Peyer's patch (tissue), 4 donors: Measurements from ENCODE around the gene TMEM63A. TPM values are rescaled to one million over a fixed set of nuclear protein-coding genes. Genes with fewer than 3 reads are reported as not detected.
"Not testable (repeated sequence)": the region's sequence is repeated elsewhere in the genome, so short reads cannot be mapped to it uniquely, and the experiment has no call there.

Experiments used
- DNase-seq, 3 donors: peaks; one replicate each; pipeline ENCODE4 v3.0.0-alpha.2; 2017 to 2019
- H3K27ac ChIP-seq, 4 donors: fragments of 200-600 bp; sonication (generic); one replicate each; pipeline ENCODE4 v1.5.1; 2016 to 2019
- H3K27me3 ChIP-seq, 2 donors: fragments of 200-600 bp; sonication (generic); one replicate each; pipeline ENCODE4 v1.5.1; 2019
- H3K36me3 ChIP-seq, 3 donors: fragments of 200-600 bp; sonication (generic); one replicate each; pipeline ENCODE4 v1.5.1; 2016 to 2019
- H3K4me1 ChIP-seq, 4 donors: fragments of 200-600 bp; sonication (generic); one replicate each; pipeline ENCODE4 v1.5.1; 2016 to 2019
- H3K4me3 ChIP-seq, 4 donors: fragments of 200-600 bp; sonication (generic); 1 replicate in 3 of 4; 2 replicates in 1 of 4; pipeline ENCODE4 v1.5.1; 2016 to 2019; ENCODE audit warnings: mild to moderate bottlenecking in 1 of 4
- H3K9me3 ChIP-seq, 4 donors: fragments of 200-600 bp; sonication (generic); one replicate each; pipeline ENCODE4 v1.5.1; 2016 to 2019; ENCODE audit warnings: mild to moderate bottlenecking in 1 of 4
- CTCF ChIP-seq, 6 experiments: fragments of 450-650 bp in 4 of 6; fragments of 200-600 bp in 2 of 6; sonication (generic) in 1 of 6; IDR thresholded peaks; one replicate each; pipeline ENCODE4 v1.5.1; 2017 to 2019; ENCODE audit warnings: antibody characterized with exemption in 6 of 6, mild to moderate bottlenecking in 3 of 6, moderate library complexity in 1 of 6
- POLR2A ChIP-seq, 2 donors: fragments of 450-650 bp; IDR thresholded peaks; one replicate each; pipeline ENCODE4 v1.5.1; 2017; ENCODE audit warnings: antibody characterized with exemption in 2 of 2, mild to moderate bottlenecking in 2 of 2, moderate library complexity in 2 of 2
- total RNA-seq, 4 donors: library from RNA; depleted of rRNA; stranded (reverse); fragments of >200 nt; gene quantifications; one replicate each; pipeline ENCODE4 v1.1.0, GENCODE V29; 2016

TMEM63A gene
- total RNA-seq, 4 donors from 2014 or later, result 77.8 to 339 (median 275) TPM

- H3K36me3 ChIP-seq, H3K27me3 ChIP-seq, H3K9me3 ChIP-seq: not testable (repeated sequence)
- peak in 1 of 3 donors; percentile 57 for DNase-seq
- Histone ChIP-seq H3K4me3 (peak overlapping the region; percentile 61 to 82 (median 74)), H3K4me1 (peaks cover 0 to 56% (median 8%) of the 10 kb centered on the region in 4 donors), H3K27ac (peak overlapping the region; percentile 54 to 86 (median 74))
- TF ChIP-seq CTCF (IDR thresholded peaks at IDR 0.05), result peak in 1 of 6 experiments; percentile 0
These were observed 71.3 kb downstream of the TMEM63A start for GRCh38 chr1:225810579-225811538.

- peak in 4 of 6 experiments; percentile 6 to 57 (median 42) for TF ChIP-seq CTCF (IDR thresholded peaks at IDR 0.05)
- TF ChIP-seq POLR2A (IDR thresholded peaks at IDR 0.05), result peak; percentile 85 to 93
- Histone ChIP-seq H3K27ac (peak within 1 kb of the TSS; percentile 54 to 86 (median 74)), H3K4me1 (peaks cover 0 to 50% (median 8%) of the 10 kb centered on the region in 4 donors), H3K4me3 (peak within 1 kb of the TSS; percentile 61 to 82 (median 74)), H3K27me3 (no peaks in the 10 kb centered on the region), H3K9me3 (no peaks in the 10 kb centered on the region), H3K36me3 (no peaks in the 10 kb centered on the region)
- DNase-seq, result peak; percentile 69 to 94 (median 94)
These were observed 72.2 kb downstream of the TMEM63A start, which contains the start of gene EPHX1 for GRCh38 chr1:225809842-225810578. TSS of gene EPHX1 (plus strand) at chr1:225810124. CDS start at chr1:225828730, 18,606 bp downstream.

GRCh38 chr1:225808136-225808535, 74.0 kb downstream of the TMEM63A start:
- no peak overlapping the region for H3K27ac ChIP-seq
- TF ChIP-seq CTCF (IDR thresholded peaks at IDR 0.05), result no peak

GRCh38 chr1:225806736-225807135, 75.4 kb downstream of the TMEM63A start:
- not testable (repeated sequence) for H3K36me3 ChIP-seq, DNase-seq, H3K4me3 ChIP-seq, H3K27me3 ChIP-seq, H3K9me3 ChIP-seq, H3K27ac ChIP-seq
- peaks cover 0 to 19% (median 0%) of the 10 kb centered on the region in 4 donors for H3K4me1 ChIP-seq

More at GRCh38 chr1:225808136-225808535, 74.0 kb downstream of the TMEM63A start:
- no peak overlapping the region for H3K4me3 ChIP-seq
- H3K36me3 ChIP-seq, result no peaks in the 10 kb centered on the region
- H3K4me1 ChIP-seq, result peaks cover 0 to 33% (median 0%) of the 10 kb centered on the region in 4 donors
- H3K27me3 ChIP-seq, result no peaks in the 10 kb centered on the region
- H3K9me3 ChIP-seq, result no peaks in the 10 kb centered on the region
- DNase-seq, result no peak

- H3K4me1 ChIP-seq, result peaks cover 0 to 16% (median 0%) of the 10 kb centered on the region in 4 donors
- no peak for TF ChIP-seq POLR2A (IDR thresholded peaks at IDR 0.05)
- TF ChIP-seq CTCF (IDR thresholded peaks at IDR 0.05), result no peak
- H3K4me3 ChIP-seq, result no peak overlapping the region
- H3K27me3 ChIP-seq, result no peaks in the 10 kb centered on the region
- no peak overlapping the region for H3K27ac ChIP-seq
- no peaks in the 10 kb centered on the region for H3K9me3 ChIP-seq
- DNase-seq, result no peak
- no peaks in the 10 kb centered on the region for H3K36me3 ChIP-seq
These were observed 75.9 kb downstream of the TMEM63A start for GRCh38 chr1:225806249-225806648.

- H3K4me3 ChIP-seq, H3K36me3 ChIP-seq, H3K27me3 ChIP-seq, H3K9me3 ChIP-seq, DNase-seq, H3K27ac ChIP-seq, H3K4me1 ChIP-seq: not testable (repeated sequence)
These were observed 81.0 kb downstream of the TMEM63A start for GRCh38 chr1:225801146-225801545.

- not testable (repeated sequence) for H3K4me1 ChIP-seq, H3K27me3 ChIP-seq, H3K9me3 ChIP-seq, DNase-seq, H3K4me3 ChIP-seq, H3K27ac ChIP-seq
- peaks cover 0 to 11% (median 0%) of the 10 kb centered on the region in 3 donors for H3K36me3 ChIP-seq
These were observed 86.1 kb downstream of the TMEM63A start for GRCh38 chr1:225796097-225796496.
